ENCODE results near the gene RAB11A. TPM values are rescaled to one million over a fixed set of nuclear protein-coding genes. Genes with fewer than 3 reads are reported as not detected.
"Not testable (repeated sequence)": the region's sequence is repeated elsewhere in the genome, so short reads cannot be mapped to it uniquely, and the experiment has no call there.

The RAB11A gene
- total and polyA plus RNA-seq, 9 donors, result 129 to 159 (median 142) TPM

DNA sequence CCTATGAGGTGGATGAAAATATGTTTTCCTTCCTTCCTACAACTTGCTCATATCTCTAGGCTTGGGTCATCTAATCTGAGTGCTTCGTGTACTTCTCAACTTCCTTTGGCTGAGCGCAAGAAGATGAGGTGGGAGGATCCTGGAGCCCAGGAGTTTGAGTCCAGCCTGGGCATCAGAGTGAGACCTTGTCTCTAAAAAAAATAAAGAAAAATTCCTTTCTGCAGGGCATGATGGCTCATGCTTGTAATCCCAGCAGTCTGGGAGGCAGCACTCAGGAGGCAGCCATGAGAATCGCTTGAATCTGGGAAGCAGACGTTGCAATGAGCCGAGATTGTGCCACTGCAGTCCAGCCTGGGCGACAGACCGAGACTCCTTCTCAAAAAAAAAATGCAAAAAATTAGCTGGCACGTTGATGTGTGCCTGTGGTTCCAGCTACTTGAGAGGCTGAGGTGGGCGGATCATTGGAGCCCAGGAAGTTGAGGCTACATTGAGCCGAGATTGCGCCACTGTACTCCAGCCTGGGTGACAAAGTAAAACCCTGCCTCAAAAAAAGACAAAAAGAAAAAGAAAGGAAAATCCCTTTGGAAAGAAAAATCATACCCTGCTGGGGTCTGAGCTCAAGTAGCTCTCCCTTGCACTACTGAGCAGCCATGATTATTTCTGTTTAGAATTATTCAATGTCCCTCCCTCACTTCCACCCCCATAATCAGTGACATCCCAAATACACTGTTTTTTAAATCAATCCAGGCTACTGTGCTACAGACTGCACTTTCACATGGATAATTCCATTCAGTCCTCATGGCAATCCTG lies 28.0 kb upstream of the RAB11A start:
- Histone ChIP-seq H3K36me3 (ENCODE audit: control insufficient read depth, insufficient read depth, low read length) (no peaks in the 10 kb centered on the region), H3K27me3 (ENCODE audit: control insufficient read depth, insufficient read depth, low read length) (no peaks in the 10 kb centered on the region), H3K4me3 (ENCODE audit: low read length) (no peak overlapping the region), H3K9me3 (replicated peaks; ENCODE audit: control insufficient read depth, low read depth, low read length) (no peaks in the 10 kb centered on the region), H3K4me1 (ENCODE audit: control insufficient read depth, insufficient read depth, low read length) (no peaks in the 10 kb centered on the region), H3K27ac (ENCODE audit: low read length) (no peak overlapping the region)
- WGBS (ENCODE audit: insufficient coverage), result 39% methylated on average over 4 of the region's 11 CpGs
- peak; percentile 12 for DNase-seq

DNA sequence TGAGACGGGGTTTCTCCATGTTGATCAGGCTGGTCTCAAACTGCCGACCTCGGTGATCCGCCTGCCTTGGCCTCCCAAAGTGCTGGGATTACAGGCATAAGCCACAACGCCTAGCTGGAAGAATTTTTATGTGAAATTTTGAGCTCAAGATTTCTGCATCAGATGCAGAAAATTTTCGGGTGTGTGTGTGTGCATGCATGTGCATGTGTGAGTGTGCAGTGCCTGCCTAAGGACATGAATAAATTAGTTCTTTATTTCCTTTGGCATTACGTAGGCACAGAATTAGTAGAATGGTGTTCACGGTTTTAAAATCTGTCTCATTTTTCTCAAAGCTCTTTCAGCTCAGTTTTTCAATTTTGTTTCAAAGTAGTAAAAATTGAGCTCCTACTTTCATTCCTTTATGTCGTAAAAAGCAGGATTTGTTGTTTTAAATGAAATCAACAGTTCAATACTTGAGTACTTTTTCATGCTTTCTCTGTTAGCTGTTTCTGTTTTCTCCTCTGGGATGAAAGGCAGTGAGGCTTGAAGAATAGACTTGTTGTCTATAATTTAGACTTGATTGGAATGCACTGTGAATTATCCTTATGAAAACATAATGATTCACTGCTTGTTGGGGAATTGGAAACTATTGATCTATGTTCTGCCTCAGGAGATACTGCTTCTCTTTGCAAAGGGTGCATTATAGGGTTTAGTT lies 23.3 kb upstream of the RAB11A start:
- DNase-seq, result no peak
- no peaks in the 10 kb centered on the region for H3K36me3 ChIP-seq (ENCODE audit: control insufficient read depth, insufficient read depth, low read length)
- no peaks in the 10 kb centered on the region for H3K9me3 ChIP-seq (replicated peaks; ENCODE audit: control insufficient read depth, low read depth, low read length)
- H3K27ac ChIP-seq (ENCODE audit: low read length), result no peak overlapping the region
- no peaks in the 10 kb centered on the region for H3K27me3 ChIP-seq (ENCODE audit: control insufficient read depth, insufficient read depth, low read length)
- H3K4me1 ChIP-seq (ENCODE audit: control insufficient read depth, insufficient read depth, low read length), result no peaks in the 10 kb centered on the region
- 70% methylated on average over 5 of the region's 9 CpGs for WGBS (ENCODE audit: insufficient coverage)
- no peak overlapping the region for H3K4me3 ChIP-seq (ENCODE audit: low read length)

DNA sequence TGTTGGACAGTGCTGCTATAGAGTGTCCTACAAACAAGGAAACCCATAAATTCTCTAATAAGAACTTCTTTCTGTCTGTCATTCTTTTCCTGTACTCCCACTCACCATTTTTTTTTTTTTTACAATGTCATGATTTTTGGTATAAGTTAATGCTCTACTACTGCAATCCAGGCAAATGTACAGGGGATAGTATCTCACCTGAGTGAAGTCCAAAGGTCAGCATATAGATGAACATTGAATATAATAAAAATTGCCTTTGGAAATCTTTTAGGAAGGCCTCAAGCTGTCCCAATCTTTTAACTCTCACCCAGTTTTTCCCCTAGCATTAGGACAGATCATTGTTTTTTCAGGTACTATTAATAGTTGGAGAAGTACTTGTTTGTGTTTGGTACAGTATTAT lies 21.3 kb upstream of the RAB11A start:
- H3K27ac ChIP-seq (ENCODE audit: low read length), result no peak overlapping the region
- H3K9me3 ChIP-seq (replicated peaks; ENCODE audit: control insufficient read depth, low read depth, low read length), result no peaks in the 10 kb centered on the region
- H3K4me3 ChIP-seq (ENCODE audit: low read length), result no peak overlapping the region
- H3K27me3 ChIP-seq (ENCODE audit: control insufficient read depth, insufficient read depth, low read length), result no peaks in the 10 kb centered on the region
- DNase-seq, result no peak
- no peaks in the 10 kb centered on the region for H3K36me3 ChIP-seq (ENCODE audit: control insufficient read depth, insufficient read depth, low read length)
- no peaks in the 10 kb centered on the region for H3K4me1 ChIP-seq (ENCODE audit: control insufficient read depth, insufficient read depth, low read length)

DNA sequence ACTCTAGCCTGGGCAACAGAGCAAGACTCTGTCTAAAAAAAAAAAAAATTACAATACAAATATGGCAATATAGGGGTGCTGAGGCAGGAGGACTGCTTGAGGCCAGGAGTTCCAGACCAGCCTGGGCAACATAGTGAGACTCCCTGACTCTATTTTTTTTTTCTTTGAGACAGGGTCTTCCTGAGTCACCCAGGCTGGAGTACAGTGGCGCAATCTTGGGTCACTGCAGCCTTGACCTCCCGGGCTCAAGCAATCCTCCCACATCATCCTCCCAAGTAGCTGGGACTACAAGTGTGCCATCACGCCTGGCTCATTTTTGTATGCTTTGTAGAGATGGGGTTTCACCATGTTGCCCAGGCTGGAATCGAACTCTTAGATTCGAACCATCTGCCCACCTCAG lies 17.3 kb upstream of the RAB11A start:
- DNase-seq, result no peak
- no peaks in the 10 kb centered on the region for H3K36me3 ChIP-seq (ENCODE audit: control insufficient read depth, insufficient read depth, low read length)
- H3K27ac ChIP-seq (ENCODE audit: low read length), result no peak overlapping the region
- H3K4me3 ChIP-seq (ENCODE audit: low read length), result no peak overlapping the region
- H3K4me1 ChIP-seq (ENCODE audit: control insufficient read depth, insufficient read depth, low read length), result no peaks in the 10 kb centered on the region
- no peaks in the 10 kb centered on the region for H3K27me3 ChIP-seq (ENCODE audit: control insufficient read depth, insufficient read depth, low read length)
- no peaks in the 10 kb centered on the region for H3K9me3 ChIP-seq (replicated peaks; ENCODE audit: control insufficient read depth, low read depth, low read length)
- WGBS (ENCODE audit: insufficient coverage), result no CpG with 5 or more reads among the region's 5 CpGs

DNA sequence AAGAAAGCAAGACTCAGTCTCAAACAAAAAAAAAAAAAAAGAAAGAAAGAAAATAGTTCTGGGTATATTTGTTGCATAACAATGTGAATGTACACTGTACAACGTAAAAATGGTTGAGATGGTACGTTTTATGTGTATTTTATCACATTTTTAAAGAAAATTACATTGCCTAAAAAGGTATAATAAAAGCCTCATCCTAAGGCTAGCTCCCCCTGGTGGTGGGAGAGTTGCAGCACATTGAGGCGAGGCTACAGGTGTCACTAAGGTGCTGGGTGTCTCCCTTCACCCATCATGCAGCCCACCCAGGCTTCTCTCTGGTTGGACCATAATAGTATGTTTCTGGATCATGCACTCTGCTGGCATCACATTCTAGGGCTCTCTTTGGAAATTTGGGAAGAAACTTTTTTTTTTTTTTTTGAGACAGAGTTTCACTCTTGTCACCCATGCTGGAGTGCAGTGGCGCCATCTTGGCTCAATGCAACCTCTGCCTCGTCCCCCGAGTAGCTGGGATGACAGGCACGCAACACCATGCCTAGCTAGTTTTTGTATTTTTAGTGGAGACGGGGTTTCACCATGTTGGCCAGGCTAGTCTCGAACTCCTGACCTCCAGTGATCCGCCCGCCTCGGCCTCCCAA lies 12.4 kb upstream of the RAB11A start:
- Histone ChIP-seq H3K9me3 (replicated peaks; ENCODE audit: control insufficient read depth, low read depth, low read length) (no peaks in the 10 kb centered on the region), H3K27me3 (ENCODE audit: control insufficient read depth, insufficient read depth, low read length) (no peaks in the 10 kb centered on the region), H3K4me1 (ENCODE audit: control insufficient read depth, insufficient read depth, low read length) (no peaks in the 10 kb centered on the region), H3K36me3 (ENCODE audit: control insufficient read depth, insufficient read depth, low read length) (no peaks in the 10 kb centered on the region), H3K4me3 (ENCODE audit: low read length) (no peak overlapping the region), H3K27ac (ENCODE audit: low read length) (no peak overlapping the region)
- WGBS (ENCODE audit: insufficient coverage), result 83% methylated on average over 8 of the region's 12 CpGs
- DNase-seq, result peak; percentile 32

DNA sequence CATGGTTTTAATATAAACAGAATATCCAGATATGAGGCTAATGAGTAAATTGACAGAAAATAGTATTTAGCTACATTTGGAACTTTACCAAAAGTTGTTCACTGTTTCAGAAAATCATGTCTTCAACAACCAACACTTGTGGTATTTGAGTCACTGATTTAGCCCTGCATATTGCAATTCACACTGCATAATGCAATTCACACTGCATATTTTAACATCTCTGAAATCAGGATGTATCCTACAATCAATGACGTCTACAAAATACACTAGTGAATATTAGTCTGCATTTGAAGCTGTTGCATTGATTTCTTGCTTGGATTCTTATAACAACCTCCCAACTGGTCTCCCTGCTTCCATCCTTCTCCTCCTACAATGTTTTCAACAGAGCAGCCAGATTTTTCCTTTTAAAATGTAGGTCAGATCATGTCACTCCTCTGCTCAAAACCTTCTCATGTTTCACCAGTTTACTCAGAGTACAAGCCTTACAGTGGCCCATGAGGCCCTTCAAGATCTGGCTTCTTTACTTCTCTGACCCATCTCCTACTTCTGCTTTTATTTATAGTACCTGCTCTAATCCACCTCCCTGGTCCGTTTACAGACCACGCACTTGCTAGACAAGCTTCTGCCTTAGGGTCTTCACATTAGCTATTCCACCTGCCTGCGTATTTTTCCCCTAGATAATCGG lies 11.4 kb upstream of the RAB11A start:
- Histone ChIP-seq H3K27me3 (ENCODE audit: control insufficient read depth, insufficient read depth, low read length) (no peaks in the 10 kb centered on the region), H3K27ac (ENCODE audit: low read length) (no peak overlapping the region), H3K36me3 (ENCODE audit: control insufficient read depth, insufficient read depth, low read length) (no peaks in the 10 kb centered on the region), H3K4me3 (ENCODE audit: low read length) (no peak overlapping the region), H3K4me1 (ENCODE audit: control insufficient read depth, insufficient read depth, low read length) (no peaks in the 10 kb centered on the region), H3K9me3 (replicated peaks; ENCODE audit: control insufficient read depth, low read depth, low read length) (no peaks in the 10 kb centered on the region)
- 70% methylated on average over 4 of the region's 5 CpGs for WGBS (ENCODE audit: insufficient coverage)
- peak; percentile 13 for DNase-seq

DNA sequence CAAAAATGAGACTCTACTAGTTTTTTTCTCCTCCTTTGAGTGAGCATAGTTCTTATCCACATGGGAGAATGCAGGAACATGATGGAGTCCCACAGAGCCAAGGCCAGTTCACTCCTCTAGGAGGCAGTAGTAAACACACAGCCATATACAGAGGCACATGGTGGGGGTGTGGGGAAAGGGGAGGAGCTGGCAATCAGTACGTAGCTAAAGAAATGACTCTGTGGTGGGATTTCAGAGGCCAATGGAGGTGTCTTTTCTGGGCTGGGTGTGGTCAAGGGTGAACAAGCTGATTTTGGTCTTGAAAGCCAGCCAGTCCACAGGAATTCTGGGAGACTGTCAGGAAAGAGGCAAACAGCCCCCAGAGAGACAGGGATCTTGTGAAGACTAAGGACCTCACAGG lies 6.6 kb upstream of the RAB11A start:
- 14% methylated on average over 1 of the region's 1 CpG for WGBS (ENCODE audit: insufficient coverage)
- no peaks in the 10 kb centered on the region for H3K9me3 ChIP-seq (replicated peaks; ENCODE audit: control insufficient read depth, low read depth, low read length)
- peak; percentile 23 for DNase-seq
- H3K27me3 ChIP-seq (ENCODE audit: control insufficient read depth, insufficient read depth, low read length), result no peaks in the 10 kb centered on the region
- no peak overlapping the region for H3K4me3 ChIP-seq (ENCODE audit: low read length)
- H3K36me3 ChIP-seq (ENCODE audit: control insufficient read depth, insufficient read depth, low read length), result no peaks in the 10 kb centered on the region
- no peak overlapping the region for H3K27ac ChIP-seq (ENCODE audit: low read length)
- no peaks in the 10 kb centered on the region for H3K4me1 ChIP-seq (ENCODE audit: control insufficient read depth, insufficient read depth, low read length)

DNA sequence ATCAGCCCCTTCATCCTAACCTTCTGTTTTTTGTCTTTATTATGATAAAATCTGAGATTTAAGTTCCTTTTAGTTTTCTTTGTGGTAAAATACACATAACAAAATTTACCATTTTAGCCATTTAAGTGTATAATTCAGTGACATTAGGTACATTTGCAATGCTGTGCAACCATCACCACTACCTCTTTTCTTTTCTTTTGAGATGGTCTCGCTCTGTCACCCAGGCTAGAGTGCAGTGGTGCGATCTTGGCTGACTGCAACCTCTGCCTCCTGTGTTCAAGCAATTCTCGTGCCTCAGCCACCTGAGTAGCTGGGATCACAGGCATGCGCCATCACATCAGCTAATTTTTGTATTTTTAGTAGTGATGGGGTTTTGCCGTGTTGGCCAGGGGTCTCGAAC lies 6.2 kb upstream of the RAB11A start:
- DNase-seq, result no peak
- no peaks in the 10 kb centered on the region for H3K9me3 ChIP-seq (replicated peaks; ENCODE audit: control insufficient read depth, low read depth, low read length)
- 87% methylated on average over 4 of the region's 6 CpGs for WGBS (ENCODE audit: insufficient coverage)
- no peaks in the 10 kb centered on the region for H3K27me3 ChIP-seq (ENCODE audit: control insufficient read depth, insufficient read depth, low read length)
- no peaks in the 10 kb centered on the region for H3K4me1 ChIP-seq (ENCODE audit: control insufficient read depth, insufficient read depth, low read length)
- H3K36me3 ChIP-seq (ENCODE audit: control insufficient read depth, insufficient read depth, low read length), result no peaks in the 10 kb centered on the region
- no peak overlapping the region for H3K4me3 ChIP-seq (ENCODE audit: low read length)
- no peak overlapping the region for H3K27ac ChIP-seq (ENCODE audit: low read length)

DNA sequence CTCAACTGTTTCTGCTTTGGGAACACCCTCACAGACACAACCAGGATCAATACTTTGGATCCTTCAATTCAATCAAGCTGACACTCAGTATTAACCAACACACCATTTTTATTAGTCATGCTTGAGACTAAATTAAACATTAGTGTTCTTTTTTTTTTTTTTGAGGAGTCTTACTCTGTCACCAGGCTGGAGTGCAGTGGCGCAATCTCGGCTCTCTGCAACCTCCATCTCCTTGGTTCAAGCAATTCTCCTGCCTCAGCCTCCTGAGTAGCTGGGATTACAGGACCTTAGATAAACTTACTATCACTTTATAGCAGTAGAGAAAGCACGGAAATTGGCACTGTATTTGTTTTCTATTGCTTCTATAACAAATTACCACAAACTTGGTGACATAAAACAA lies 2.0 kb upstream of the RAB11A start:
- WGBS (ENCODE audit: insufficient coverage), result no CpG with 5 or more reads among the region's 3 CpGs
- Histone ChIP-seq H3K9me3 (replicated peaks; ENCODE audit: control insufficient read depth, low read depth, low read length) (no peaks in the 10 kb centered on the region), H3K27me3 (ENCODE audit: control insufficient read depth, insufficient read depth, low read length) (no peaks in the 10 kb centered on the region), H3K36me3 (ENCODE audit: control insufficient read depth, insufficient read depth, low read length) (no peaks in the 10 kb centered on the region), H3K4me1 (ENCODE audit: control insufficient read depth, insufficient read depth, low read length) (no peaks in the 10 kb centered on the region), H3K4me3 (ENCODE audit: low read length) (no peak overlapping the region), H3K27ac (ENCODE audit: low read length) (no peak overlapping the region)
- DNase-seq, result no peak

DNA sequence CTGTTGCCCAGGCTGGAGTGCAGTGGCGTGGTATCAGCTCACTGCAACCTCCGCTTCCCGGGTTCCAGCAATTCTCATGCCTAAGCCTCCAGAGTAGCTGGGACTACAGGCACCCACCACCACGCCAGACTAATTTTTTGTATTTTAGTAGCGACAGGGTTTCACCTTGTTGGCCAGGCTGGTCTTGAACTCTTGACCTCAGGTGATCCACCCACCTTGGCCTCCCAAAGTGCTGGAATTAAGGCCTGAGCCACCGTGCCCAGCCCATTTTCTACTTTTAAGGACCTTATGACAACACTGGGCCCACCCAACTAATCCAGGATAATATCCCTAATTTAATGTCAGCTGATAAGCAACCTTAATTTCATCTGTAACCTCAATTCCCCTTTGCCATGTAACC lies 1.4 kb upstream of the RAB11A start:
- 90% methylated on average over 6 of the region's 6 CpGs for WGBS (ENCODE audit: insufficient coverage)
- not testable (repeated sequence) for H3K9me3 ChIP-seq (replicated peaks; ENCODE audit: control insufficient read depth, low read depth, low read length); H3K27me3 ChIP-seq (ENCODE audit: control insufficient read depth, insufficient read depth, low read length); H3K27ac ChIP-seq (ENCODE audit: low read length); DNase-seq; H3K4me1 ChIP-seq (ENCODE audit: control insufficient read depth, insufficient read depth, low read length); H3K36me3 ChIP-seq (ENCODE audit: control insufficient read depth, insufficient read depth, low read length); H3K4me3 ChIP-seq (ENCODE audit: low read length)

All from muscle of leg (tissue), 11 donors.